Caco-2 (cell line): ENCODE measurements around the gene CGAS. TPM values are rescaled to one million over a fixed set of nuclear protein-coding genes. Genes with fewer than 3 reads are reported as not detected.

Source experiments
- BruUV-seq: library from RNA; stranded (reverse); fragments of 400-500 nt; replicated peaks from 2 replicates; lab custom pipeline; 2021; lab: Mats Ljungman, UMichigan
- CTCF ChIA-PET: fragments of 300-600 bp; sonication (Branson Sonifier 250); formaldehyde crosslinking; loops from one replicate; lab custom pipeline; 2022; ENCODE audit warnings: antibody characterized with exemption; lab: Charles Lee
- POLR2A ChIA-PET: fragments of 300-600 bp; sonication (Branson Sonifier 250); formaldehyde crosslinking; loops from one replicate; lab custom pipeline; 2022; ENCODE audit warnings: antibody characterized with exemption; lab: Charles Lee
- DNase-seq, 2 experiments: peaks; one replicate each; pipeline versions ENCODE4 v3.0.0 to v3.0.0-alpha.2; 2020 to 2022
- H3K27me3 ChIP-seq: replicated peaks from 2 replicates; pipeline ENCODE4 v1.6.0; 2011; ENCODE audit warnings: low read length; ENCODE audit not compliant: control insufficient read depth, insufficient read depth
- H3K36me3 ChIP-seq: 2 replicates; pipeline ENCODE4 v1.5.1; 2011; ENCODE audit warnings: low read length; ENCODE audit not compliant: control insufficient read depth, insufficient read depth
- H3K4me1 ChIP-seq: fragments of 250-450 bp; sonication (Bioruptor Pico); 2 replicates; pipeline ENCODE4 v1.5.1; 2020; ENCODE audit warnings: mild to moderate bottlenecking
- H3K4me3 ChIP-seq: 2 replicates; pipeline ENCODE4 v1.5.1; 2011; ENCODE audit warnings: low read depth, mild to moderate bottlenecking, control low read depth, low read length
- H3K9me3 ChIP-seq: fragments of 250-450 bp; sonication (Bioruptor Pico); 2 replicates; pipeline ENCODE4 v1.5.1; 2020; ENCODE audit warnings: mild to moderate bottlenecking, moderate library complexity
- H3K27ac Mint-ChIP-seq: one replicate; pipeline ENCODE4 v1.8.0; 2022; ENCODE audit warnings: mixed read lengths; ENCODE audit not compliant: unreplicated experiment
- H3K27me3 Mint-ChIP-seq: one replicate; pipeline ENCODE4 v1.8.0; 2022; ENCODE audit warnings: mixed read lengths; ENCODE audit not compliant: insufficient read depth, unreplicated experiment
- H3K36me3 Mint-ChIP-seq: one replicate; pipeline ENCODE4 v1.8.0; 2022; ENCODE audit warnings: mild to moderate bottlenecking, mixed read lengths; ENCODE audit not compliant: insufficient read depth, unreplicated experiment
- H3K4me1 Mint-ChIP-seq: one replicate; pipeline ENCODE4 v1.8.0; 2022; ENCODE audit warnings: low read depth, mixed read lengths; ENCODE audit not compliant: unreplicated experiment
- H3K4me3 Mint-ChIP-seq: one replicate; pipeline ENCODE4 v1.8.0; 2022; ENCODE audit warnings: mild to moderate bottlenecking, moderate library complexity, mixed read lengths; ENCODE audit not compliant: unreplicated experiment
- H3K9me3 Mint-ChIP-seq: one replicate; pipeline ENCODE4 v1.8.0; 2022; ENCODE audit warnings: mixed read lengths; ENCODE audit not compliant: unreplicated experiment
- CTCF ChIP-seq, 2 experiments: fragments of 200-600 bp in 1 of 2; IDR thresholded peaks; 1 replicate in 1 of 2; 2 replicates in 1 of 2; pipeline versions ENCODE4 v1.5.1 to v1.8.0; 2011 to 2022; ENCODE audit warnings: antibody characterized with exemption in 1 of 2, control low read depth in 1 of 2, inconsistent platforms in 1 of 2, low read depth in 1 of 2, low read length in 1 of 2, mild to moderate bottlenecking in 1 of 2, moderate library complexity in 1 of 2; ENCODE audit not compliant: insufficient read depth in 1 of 2, severe bottlenecking in 1 of 2, unreplicated experiment in 1 of 2
- intact Hi-C: fragments of 100-400 bp; cut with micrococcal nuclease; formaldehyde crosslinking; loops from one replicate; pipeline ENCODE4 v1.10.0; 2022; ENCODE audit not compliant: unreplicated experiment
- total RNA-seq: library from RNA; stranded (reverse); gene quantifications from 2 replicates; pipeline ENCODE4 v1.2.3, GENCODE V29; 2022

The CGAS gene
- total RNA-seq, 1 experiment from 2014 or later: 23.8 TPM

DNA sequence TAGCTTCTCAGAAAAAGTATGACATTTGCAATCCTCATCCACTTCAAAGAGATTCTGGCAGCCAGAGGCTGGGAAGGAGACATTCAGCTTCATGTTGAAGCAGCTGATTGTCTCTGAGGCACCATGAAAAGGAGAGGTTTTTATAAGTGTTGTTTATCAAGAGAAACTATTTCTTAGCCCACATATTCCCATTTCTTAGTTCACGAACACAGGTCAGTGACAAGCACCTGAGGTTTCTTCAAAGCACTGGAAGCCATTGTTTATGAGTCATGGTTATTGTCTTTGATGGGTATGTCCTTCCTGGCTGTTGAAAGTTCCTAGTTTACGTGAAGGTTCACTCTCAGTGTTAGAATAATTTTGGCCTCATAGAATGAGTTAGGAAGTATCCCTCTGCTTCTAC is 60.4 kb downstream of the CGAS start:
- Mint-ChIP-seq H3K36me3 (no peaks in the 10 kb centered on the region), H3K4me3 (no peak overlapping the region), H3K4me1 (no peaks in the 10 kb centered on the region), H3K9me3 (no peaks in the 10 kb centered on the region), H3K27me3 (no peaks in the 10 kb centered on the region), H3K27ac (no peak overlapping the region)
- CTCF ChIA-PET: no interaction called here
- H3K4me1 ChIP-seq: no peaks in the 10 kb centered on the region
- BruUV-seq: no TSS peak
- POLR2A ChIA-PET: no interaction called here
- no peaks in the 10 kb centered on the region for H3K27me3 ChIP-seq
- intact Hi-C loops: no loop called here
- no peak for TF ChIP-seq CTCF (IDR thresholded peaks at IDR 0.05; ENCODE audit: insufficient read depth in 1 of 2, low read depth in 1 of 2, low read length in 1 of 2, severe bottlenecking in 1 of 2, unreplicated experiment in 1 of 2)
- no peaks in the 10 kb centered on the region for H3K36me3 ChIP-seq
- no peak for DNase-seq
- H3K4me3 ChIP-seq: no peak overlapping the region
- H3K9me3 ChIP-seq: no peaks in the 10 kb centered on the region

DNA sequence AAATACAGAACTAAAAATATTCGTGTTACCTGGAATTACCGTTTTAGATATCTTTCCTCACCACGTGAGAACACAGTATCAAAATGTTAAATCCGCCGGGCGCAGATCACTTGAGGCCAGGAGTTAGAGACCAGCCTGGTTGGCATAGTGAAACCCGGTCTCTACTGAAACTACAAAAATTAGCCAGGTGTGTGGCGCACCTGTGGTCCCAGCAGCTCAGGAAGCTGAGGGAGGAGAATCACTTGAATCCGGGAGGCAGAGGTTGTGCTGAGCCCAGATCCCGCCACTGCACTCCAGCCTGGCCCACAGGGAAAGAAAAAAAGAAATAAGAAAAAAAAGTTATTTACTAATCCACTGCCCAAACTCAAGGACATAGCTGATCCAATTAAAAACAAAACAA is 62.2 kb downstream of the CGAS start:
- Mint-ChIP-seq H3K9me3 (no peaks in the 10 kb centered on the region), H3K4me3 (no peak overlapping the region), H3K27me3 (no peaks in the 10 kb centered on the region), H3K27ac (no peak overlapping the region), H3K4me1 (no peaks in the 10 kb centered on the region), H3K36me3 (no peaks in the 10 kb centered on the region)
- Histone ChIP-seq H3K9me3 (no peaks in the 10 kb centered on the region), H3K4me1 (no peaks in the 10 kb centered on the region), H3K27me3 (no peaks in the 10 kb centered on the region), H3K36me3 (no peaks in the 10 kb centered on the region), H3K4me3 (no peak overlapping the region; the same call in 1 of the 2 replicates)
- CTCF ChIA-PET: no interaction called here
- no TSS peak for BruUV-seq
- TF ChIP-seq CTCF (IDR thresholded peaks at IDR 0.05; ENCODE audit: insufficient read depth in 1 of 2, low read depth in 1 of 2, low read length in 1 of 2, severe bottlenecking in 1 of 2, unreplicated experiment in 1 of 2): no peak
- DNase-seq: no peak
- POLR2A ChIA-PET: interaction anchor here (1.9 kb wide), 1 partner anchor 81 kb away, joined by 7 read pairs; no protein-coding TSS in a partner anchor
- intact Hi-C loops: loop anchor here (2.0 to 5.0 kb wide), 2 partner anchors 48 to 63 kb away; no protein-coding TSS in a partner anchor

GRCh38 chr6:73388800-73389512 is 63.1 kb downstream of the CGAS start:
- BruUV-seq: TSS peak; percentile 98
- intact Hi-C loops: loop anchor here (1.0 to 5.0 kb wide), 3 partner anchors 47 to 104 kb away; no protein-coding TSS in a partner anchor

More at GRCh38 chr6:73388800-73389512, 63.1 kb downstream of the CGAS start:
- Histone ChIP-seq H3K9me3 (no peaks in the 10 kb centered on the region), H3K27me3 (no peaks in the 10 kb centered on the region), H3K36me3 (no peaks in the 10 kb centered on the region), H3K4me1 (no peaks in the 10 kb centered on the region), H3K4me3 (peak overlapping the region; percentile 63)
- H3K27me3 Mint-ChIP-seq: no peaks in the 10 kb centered on the region
- peak overlapping the region; percentile 87 for H3K4me3 Mint-ChIP-seq
- H3K36me3 Mint-ChIP-seq: no peaks in the 10 kb centered on the region
- DNase-seq: peak; percentile 80 to 85
- peak overlapping the region; percentile 90 for H3K27ac Mint-ChIP-seq
- TF ChIP-seq CTCF (IDR thresholded peaks at IDR 0.05; ENCODE audit: insufficient read depth in 1 of 2, low read depth in 1 of 2, low read length in 1 of 2, severe bottlenecking in 1 of 2, unreplicated experiment in 1 of 2): peak; percentile 79 to 81
- H3K4me1 Mint-ChIP-seq: no peaks in the 10 kb centered on the region
- H3K9me3 Mint-ChIP-seq: no peaks in the 10 kb centered on the region
- CTCF ChIA-PET: interaction anchor here (0.6 to 1.6 kb wide), 11 partner anchors 11 to 165 kb away, joined by 3 to 19 read pairs (median 6); no protein-coding TSS in a partner anchor
- POLR2A ChIA-PET: interaction anchor here (0.5 to 1.9 kb wide), 2 partner anchors 74 to 80 kb away, joined by 7 to 9 read pairs; no protein-coding TSS in a partner anchor
